ENCODE results near the gene KLHL8. TPM values are rescaled to one million over a fixed set of nuclear protein-coding genes. Genes with fewer than 3 reads are reported as not detected.
"Not testable (repeated sequence)": the region's sequence is repeated elsewhere in the genome, so short reads cannot be mapped to it uniquely, and the experiment has no call there.

KLHL8 gene
- total RNA-seq, 2 donors from 2014 or later = 11.3 to 15.5 TPM

DNA sequence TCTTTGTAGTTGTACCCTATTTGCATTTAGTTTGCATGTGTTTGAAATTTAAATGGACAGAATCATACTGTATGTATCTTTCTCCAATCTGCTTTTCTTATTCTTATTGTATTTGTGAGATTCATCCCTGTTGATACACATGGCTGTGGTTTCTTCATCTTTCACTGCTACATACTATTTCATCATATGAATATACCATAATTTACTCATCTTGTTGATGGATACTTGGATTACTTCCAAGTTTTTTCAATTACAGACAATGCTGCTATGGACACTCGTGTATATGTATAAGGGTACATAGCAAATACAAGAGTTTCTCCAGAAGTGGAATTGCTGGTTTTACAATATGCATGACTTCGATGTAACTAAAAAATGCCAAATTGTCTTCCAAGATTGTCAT is 11.8 kb upstream of the KLHL8 start:
- intact Hi-C loops (cut with DNase I) = loop anchor here in 1 of 2 donors (5.0 to 10.0 kb wide), 2 partner anchors 80 to 287 kb away; no protein-coding TSS in a partner anchor
- no peak for DNase-seq (ENCODE audit: low spot score)

GRCh38 chr4:87230806-87231205 is 10.4 kb upstream of the KLHL8 start:
- DNase-seq (ENCODE audit: low spot score) = no peak

GRCh38 chr4:87229979-87230378 is 9.6 kb upstream of the KLHL8 start:
- DNase-seq (ENCODE audit: low spot score) = no peak
- intact Hi-C loops (cut with DNase I) = loop anchor here in 1 of 2 donors (5.0 to 10.0 kb wide), 2 partner anchors 78 to 285 kb away; no protein-coding TSS in a partner anchor

More at GRCh38 chr4:87230806-87231205, 10.4 kb upstream of the KLHL8 start:
- intact Hi-C loops (cut with DNase I) = loop anchor here in 1 of 2 donors (5.0 to 10.0 kb wide), 2 partner anchors 79 to 286 kb away; no protein-coding TSS in a partner anchor

DNA sequence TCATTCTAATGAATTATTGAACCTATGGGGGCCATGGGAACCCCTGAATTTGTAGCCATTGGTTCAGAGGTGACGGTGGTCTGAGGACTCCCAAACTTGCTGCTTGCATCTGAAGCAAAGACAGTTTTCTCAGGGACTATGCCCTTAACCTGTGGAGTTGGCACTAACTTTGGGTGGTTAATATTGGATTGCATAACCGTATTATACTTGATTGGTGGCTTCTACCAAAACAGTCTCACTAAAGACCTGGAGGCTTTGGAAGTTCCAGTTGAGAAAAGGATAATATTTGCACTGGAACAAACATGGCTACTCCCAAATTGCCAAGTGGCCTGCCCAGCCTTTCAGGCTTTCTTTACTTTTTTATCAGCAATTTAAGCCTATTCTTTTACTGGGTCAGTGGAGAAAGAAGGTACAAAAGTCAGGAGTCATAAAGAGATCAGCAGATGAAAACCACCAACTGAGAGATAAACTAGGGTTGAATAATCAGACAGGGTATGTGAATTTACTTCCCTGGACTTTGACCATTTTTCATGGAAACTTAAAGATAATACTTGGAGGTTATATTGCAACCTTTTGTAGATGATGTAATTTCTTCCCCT is 7.9 kb upstream of the KLHL8 start:
- no peak for DNase-seq (ENCODE audit: low spot score)
- intact Hi-C loops (cut with DNase I) = no loop called here

GRCh38 chr4:87227751-87228151 is 7.3 kb upstream of the KLHL8 start:
- intact Hi-C loops (cut with DNase I) = no loop called here

DNA sequence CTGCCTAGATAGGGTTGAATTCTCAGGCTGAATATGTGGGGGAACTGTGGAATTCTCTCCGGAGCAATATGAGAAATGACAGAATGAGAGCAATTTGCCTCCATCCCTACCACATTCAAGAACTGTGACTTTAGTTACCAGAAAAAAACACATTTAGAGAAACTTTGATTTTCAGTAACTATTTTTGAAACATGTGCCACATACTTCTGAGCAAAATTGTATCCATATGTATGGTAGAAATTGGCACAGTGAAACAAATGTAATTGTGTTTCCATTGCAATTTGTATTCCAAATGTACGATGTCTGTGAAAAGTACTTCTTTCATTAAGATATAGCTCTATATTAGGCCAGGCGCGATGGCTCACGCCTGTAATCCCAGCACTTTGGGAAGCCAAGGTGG is 5.5 kb upstream of the KLHL8 start:
- intact Hi-C loops (cut with DNase I) = no loop called here
- DNase-seq (ENCODE audit: low spot score) = no peak

More at GRCh38 chr4:87227751-87228151, 7.3 kb upstream of the KLHL8 start:
- no peak for DNase-seq (ENCODE audit: low spot score)

- DNase-seq (ENCODE audit: low spot score) = no peak
- intact Hi-C loops (cut with DNase I) = no loop called here
These were observed 3.9 kb upstream of the KLHL8 start for GRCh38 chr4:87224141-87224923.

DNA sequence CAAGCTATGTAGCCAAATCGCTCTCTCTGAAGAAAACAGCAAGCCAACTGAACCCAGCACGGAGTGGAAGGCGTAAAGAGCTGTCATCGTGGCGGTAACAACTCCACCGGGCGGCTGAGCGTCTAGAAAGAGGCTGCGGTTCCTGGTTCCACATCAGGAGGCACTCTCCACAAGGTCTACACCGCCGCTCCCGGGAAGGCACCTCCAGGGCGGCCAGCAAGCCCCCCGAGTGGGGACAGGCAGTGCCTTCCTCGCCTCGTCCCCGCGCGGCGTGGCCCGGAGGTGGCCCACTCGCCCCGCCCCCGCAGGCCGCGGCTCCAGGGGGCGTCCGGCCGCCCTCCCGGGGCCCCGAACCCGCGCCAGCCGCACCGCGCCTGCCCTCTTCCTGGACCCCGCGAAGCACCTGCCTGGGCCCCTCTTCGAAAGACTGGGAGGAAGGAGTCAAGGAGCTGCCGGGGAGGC is 755 bp downstream of the KLHL8 start:
- DNase-seq (ENCODE audit: low spot score) = peak; percentile 84
- intact Hi-C loops (cut with DNase I) = loop anchor here in 1 of 2 donors (10.0 kb wide), 1 partner anchor 285 kb away; the partner anchor contains the start of gene AFF1

GRCh38 chr4:87217235-87217763 is 3.1 kb downstream of the KLHL8 start:
- intact Hi-C loops (cut with DNase I) = loop anchor here in 1 of 2 donors (10.0 kb wide), 1 partner anchor 282 kb away; the partner anchor contains the start of gene AFF1
- DNase-seq (ENCODE audit: low spot score) = not testable (repeated sequence)

- intact Hi-C loops (cut with DNase I) = loop anchor here in 1 of 2 donors (10.0 kb wide), 1 partner anchor 282 kb away; the partner anchor contains the start of gene AFF1
- DNase-seq (ENCODE audit: low spot score) = no peak
These were observed 3.9 kb downstream of the KLHL8 start for GRCh38 chr4:87216469-87216868.

- no peak for DNase-seq (ENCODE audit: low spot score)
- intact Hi-C loops (cut with DNase I) = loop anchor here in 1 of 2 donors (10.0 kb wide), 1 partner anchor 279 kb away; the partner anchor contains the start of gene AFF1
These were observed 6.9 kb downstream of the KLHL8 start for GRCh38 chr4:87213421-87214075.

- intact Hi-C loops (cut with DNase I) = loop anchor here in 1 of 2 donors (10.0 kb wide), 1 partner anchor 277 kb away; the partner anchor contains the start of gene AFF1
- no peak for DNase-seq (ENCODE audit: low spot score)
These were observed 9.0 kb downstream of the KLHL8 start for GRCh38 chr4:87211249-87211952.

DNA sequence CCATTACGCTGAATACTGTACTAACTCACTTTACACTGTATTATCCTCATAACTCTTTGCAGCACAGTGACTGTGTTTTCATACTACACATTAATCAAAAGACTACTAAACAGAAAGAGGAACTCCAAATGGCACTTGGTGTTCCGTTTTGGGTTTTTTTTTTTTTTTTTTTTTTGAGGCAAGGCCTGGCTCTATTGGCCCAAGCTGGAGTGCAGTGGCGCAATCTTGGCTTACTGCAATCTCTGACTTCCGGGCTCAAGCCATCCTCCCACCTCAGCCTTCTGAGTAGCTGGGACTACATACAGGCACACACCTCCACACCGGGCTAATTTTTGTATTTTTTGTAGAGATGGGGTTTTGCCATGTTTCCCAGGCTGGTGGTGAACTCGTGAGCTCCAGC is 10.7 kb downstream of the KLHL8 start:
- DNase-seq (ENCODE audit: low spot score) = peak; percentile 90
- intact Hi-C loops (cut with DNase I) = loop anchor here in 1 of 2 donors (10.0 kb wide), 1 partner anchor 275 kb away; the partner anchor contains the start of gene AFF1

DNA sequence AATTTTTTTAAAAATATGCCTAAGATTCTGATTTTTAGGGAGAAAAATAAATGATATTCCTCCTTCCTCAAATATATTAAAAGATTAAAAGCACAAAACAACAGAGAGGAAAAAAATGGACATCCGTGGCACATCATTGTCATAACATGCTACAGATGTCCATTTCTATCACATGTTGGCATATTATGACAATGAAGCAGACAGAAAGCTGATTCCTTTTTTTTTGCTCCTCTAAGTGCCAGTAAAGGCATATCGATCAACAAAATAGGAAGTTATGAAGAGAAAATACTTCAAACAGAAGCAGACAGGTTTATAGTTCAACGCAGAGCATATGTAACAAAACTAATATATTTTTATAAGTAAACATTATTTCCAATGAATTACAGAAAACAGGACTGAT is 11.2 kb downstream of the KLHL8 start:
- intact Hi-C loops (cut with DNase I) = no loop called here
- DNase-seq (ENCODE audit: low spot score) = no peak

DNA sequence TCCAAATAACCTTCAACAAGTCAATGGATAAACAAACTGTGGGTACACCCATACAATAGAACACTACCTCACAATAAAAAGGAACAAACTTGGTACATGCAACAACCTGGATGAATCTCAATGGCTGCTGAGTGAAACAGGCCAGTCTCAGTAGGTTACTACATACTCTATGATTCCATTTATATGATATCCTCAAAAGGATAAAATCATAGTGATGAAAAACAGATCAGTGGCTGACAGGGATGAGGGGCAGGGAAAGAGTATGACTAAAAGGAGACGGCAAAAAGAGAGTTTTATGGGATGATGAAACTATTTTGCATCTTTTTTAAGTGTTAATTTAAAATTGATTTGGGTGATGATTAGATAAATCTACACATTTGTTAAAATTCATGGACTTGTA is 15.9 kb downstream of the KLHL8 start:
- intact Hi-C loops (cut with DNase I) = no loop called here
- no peak for DNase-seq (ENCODE audit: low spot score)

GRCh38 chr4:87196927-87197326 is 23.5 kb downstream of the KLHL8 start:
- no peak for DNase-seq (ENCODE audit: low spot score)
- intact Hi-C loops (cut with DNase I) = no loop called here

DNA sequence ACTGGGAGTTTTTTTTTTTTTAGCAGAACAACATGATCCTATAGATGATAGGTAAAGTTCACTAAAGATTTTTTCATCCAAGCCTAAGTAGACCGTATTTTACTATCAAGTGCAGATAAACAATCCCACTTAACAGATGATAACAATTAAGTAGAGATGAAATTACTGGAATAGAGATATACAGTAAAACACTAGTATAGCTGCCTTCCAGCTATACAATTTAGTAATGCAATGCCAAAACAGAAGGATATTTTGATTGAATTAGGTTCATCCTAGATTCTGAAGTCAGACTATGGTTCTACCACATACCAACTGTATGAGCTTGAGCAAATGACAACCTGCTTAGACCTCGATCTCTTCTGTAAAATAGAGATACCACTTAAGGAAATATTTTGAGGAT is 24.3 kb downstream of the KLHL8 start:
- DNase-seq (ENCODE audit: low spot score) = no peak
- intact Hi-C loops (cut with DNase I) = no loop called here

- DNase-seq (ENCODE audit: low spot score) = no peak
- intact Hi-C loops (cut with DNase I) = loop anchor here in 1 of 2 donors (2.0 kb wide), 1 partner anchor 61 kb away; no protein-coding TSS in a partner anchor
These were observed 26.3 kb downstream of the KLHL8 start for GRCh38 chr4:87193958-87194675.

Measured in posterior vena cava (tissue), 2 donors.